ENCODE data around the gene ZFYVE28.

Gene ZFYVE28

DNA sequence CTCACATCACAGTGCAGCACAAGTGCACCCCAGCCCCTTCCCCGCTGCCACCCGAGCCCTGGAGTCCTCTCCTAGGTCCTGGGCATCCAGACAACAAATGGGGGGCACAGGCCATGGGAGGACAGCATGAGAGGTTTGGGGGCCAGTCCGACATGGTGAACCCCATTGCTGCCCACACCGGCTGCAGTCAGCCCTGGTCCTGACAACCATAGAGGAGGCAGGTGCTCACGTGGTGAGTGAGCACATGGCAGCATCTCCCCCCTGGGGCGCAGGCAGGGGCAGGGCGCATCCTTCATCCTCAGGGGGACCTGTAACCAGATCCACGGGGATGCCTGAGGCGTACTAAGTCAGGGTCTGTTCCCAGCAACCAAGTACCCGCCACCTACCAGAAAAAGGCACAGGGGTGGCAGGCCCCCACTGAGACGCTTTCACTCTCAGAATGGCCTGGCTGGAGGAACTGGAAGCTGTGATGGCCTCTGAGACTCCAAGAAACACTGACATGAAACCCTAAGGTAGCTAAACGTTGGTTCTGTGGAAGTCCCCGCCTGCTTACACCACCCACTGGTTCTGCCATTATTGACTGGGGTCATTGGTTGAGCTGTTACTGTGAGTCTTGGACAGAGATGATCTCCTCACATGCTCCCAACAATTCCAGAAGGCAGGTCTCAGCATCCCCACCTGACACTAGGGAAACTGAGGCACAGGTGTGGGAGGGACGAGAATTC, 6.5 kb downstream of the ZFYVE28 start:
- DNase-seq (ENCODE audit: low read depth in 3 of 3): peak in 1 of 3 experiments; percentile 23

GRCh38 chr4:2409381-2409783, 9.1 kb downstream of the ZFYVE28 start:
- DNase-seq (ENCODE audit: low read depth in 3 of 3): no peak

DNA sequence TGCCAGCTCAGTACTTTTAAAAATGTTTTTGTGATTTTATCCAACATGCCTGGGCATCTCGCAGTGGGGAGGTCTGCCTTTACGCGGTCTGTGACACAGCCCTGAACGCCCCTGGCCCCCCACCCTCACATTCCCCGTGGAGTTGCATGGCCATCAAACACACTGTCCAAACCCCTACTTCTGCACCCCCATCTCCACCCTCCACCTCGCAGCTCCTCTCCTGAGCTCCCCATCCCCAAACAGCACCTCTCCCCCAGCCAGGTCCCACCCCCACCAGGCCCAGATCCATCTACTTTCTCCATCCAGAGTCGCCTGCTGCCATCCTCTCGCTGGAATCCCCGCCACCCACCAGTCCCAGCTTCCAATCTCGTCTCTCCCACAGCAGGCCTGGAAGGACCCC, 9.5 kb downstream of the ZFYVE28 start:
- no peak for DNase-seq (ENCODE audit: low read depth in 3 of 3)

DNA sequence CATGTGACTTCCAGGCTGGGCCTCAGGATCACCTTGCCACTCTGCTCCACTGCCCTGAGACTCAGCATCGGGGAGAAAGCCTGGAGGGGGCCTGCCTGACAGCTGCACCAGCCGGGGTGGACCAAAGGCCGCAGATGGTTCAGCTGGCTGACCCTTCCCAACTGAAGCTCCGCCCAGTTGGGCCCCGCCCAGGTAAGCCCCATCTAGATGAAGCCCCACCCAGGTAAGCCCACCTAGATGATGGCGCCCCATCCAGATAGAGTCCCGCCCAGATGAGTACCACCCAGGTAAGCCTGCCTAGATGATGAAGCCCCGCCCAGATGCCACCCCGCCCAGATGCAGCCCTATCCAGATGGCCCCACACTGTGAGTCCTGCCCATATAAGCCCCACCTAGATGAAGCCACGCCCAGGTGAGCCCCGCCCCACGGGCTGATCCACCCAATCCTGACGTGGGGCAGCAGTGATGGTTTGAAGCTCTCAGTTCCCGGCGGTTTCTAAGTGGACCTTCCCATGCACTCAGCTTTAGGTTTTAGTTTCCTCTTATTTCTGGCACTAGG, 10.0 kb downstream of the ZFYVE28 start:
- DNase-seq (ENCODE audit: low read depth in 3 of 3): peak in 1 of 3 experiments; percentile 22

DNA sequence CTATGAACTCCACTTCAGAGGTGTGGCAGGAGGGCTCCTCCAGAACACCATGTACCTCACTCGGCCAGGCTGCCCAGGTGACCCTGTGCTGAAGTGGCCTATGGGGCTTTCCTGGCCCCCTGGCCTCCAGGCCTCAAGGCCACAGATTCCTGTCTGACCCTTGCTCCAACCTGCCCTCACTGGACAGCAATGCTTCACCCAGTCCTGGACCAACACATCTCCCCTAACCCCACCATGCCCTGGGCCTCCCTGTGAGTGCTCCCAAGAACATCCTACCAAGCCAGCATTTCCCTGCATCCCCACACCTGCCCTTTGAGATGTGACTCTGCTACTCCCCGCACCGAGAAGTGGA, 10.5 kb downstream of the ZFYVE28 start:
- DNase-seq (ENCODE audit: low read depth in 3 of 3): no peak

GRCh38 chr4:2406920-2407319, 11.5 kb downstream of the ZFYVE28 start:
- DNase-seq (ENCODE audit: low read depth in 3 of 3): no peak

DNA sequence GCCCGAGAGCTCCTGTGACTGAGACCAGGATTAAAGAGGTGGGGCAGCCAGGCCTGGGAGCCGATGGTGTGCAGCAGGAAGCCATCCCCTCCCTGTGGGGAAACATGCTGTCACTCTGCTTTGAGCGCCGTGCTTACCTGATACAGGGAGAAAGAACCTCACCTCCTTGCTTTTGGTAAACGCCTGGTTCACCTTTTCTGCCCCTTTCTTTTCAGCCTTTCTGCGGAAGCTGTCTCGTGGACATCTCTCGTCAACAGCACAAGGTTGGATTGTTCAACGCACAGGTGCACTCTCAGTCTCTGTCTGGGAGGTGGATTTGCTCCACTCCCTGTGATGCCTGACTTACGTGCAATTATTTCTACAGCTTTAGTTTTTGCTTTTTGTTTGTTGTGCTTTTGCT, 12.0 kb downstream of the ZFYVE28 start:
- DNase-seq (ENCODE audit: low read depth in 3 of 3): no peak

DNA sequence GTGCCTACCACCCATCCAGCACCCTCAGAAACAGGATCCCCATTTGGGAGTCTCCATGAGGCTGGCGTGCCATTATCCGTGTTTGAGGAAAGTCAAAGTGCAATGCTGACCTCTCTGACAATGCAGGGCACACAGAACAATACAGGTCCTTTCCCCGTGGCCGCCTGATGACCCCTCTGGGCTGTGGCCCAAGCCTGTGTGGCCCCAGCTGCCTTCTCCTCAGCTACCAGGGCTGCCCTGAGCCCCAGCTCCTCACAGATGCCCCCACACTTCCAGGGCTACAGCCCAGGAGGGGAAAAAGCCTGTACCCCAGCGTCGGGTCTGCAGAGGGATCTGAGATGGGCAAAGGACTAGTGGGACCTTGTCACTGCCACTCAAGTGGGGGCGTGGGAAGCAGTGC, 15.5 kb downstream of the ZFYVE28 start:
- no peak for DNase-seq (ENCODE audit: low read depth in 3 of 3)

GRCh38 chr4:2402048-2402842, 16.2 kb downstream of the ZFYVE28 start:
- no peak for DNase-seq (ENCODE audit: low read depth in 3 of 3)

DNA sequence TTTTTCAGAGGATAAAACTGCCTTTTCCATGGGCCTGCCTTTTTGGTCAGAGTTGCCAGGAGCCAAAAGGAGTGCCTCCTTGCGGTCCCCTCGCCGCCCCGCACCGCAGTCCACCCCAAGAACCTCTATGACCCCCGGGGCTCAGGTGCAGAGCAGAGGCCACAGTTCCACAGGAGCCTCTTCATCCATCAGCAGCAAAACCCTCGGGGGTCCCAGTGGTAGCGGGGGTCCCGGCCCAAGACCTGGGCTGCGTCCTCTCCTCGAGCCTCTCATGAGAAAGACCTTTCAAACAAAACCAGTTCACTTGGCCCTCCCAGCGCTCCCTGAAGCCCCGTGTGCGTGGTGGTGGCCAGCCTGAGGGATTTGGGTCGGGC, 16.8 kb downstream of the ZFYVE28 start:
- no peak for DNase-seq (ENCODE audit: low read depth in 3 of 3)

DNA sequence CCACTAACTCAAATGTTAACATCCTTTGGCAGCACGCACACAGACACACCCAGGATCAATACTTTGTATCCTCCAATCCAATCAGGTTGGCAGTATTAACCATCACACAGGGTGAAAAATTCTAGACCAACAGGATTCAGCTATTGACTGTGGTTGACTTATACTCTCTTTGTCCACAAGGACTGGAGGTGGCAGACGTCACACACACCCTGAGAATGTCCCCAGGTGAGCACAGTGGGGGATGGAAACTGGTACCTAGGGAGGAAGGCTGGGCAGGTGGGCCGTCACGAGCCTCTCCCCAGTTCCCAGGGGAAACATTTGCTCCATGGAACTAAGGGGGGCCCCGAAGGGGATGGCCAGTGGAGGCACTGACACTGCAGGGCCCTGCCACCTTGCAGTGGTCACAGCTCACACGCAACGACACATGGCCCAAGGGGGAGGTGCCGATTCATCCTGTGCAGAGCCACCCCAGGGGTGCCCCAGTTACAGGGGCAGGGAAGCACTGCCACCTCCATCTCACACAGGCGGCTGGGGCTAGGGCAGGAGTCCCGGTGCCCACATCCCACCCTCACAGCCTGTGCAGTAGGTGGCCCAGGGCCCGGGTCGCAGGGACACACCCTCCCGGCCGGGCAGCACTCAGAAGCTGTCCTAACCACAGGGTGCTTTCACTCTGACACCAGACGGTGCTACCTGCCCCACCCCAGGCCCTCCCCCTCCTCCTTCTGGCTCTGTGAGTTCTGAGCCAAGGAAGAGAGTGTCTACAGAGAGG, 17.4 kb downstream of the ZFYVE28 start:
- DNase-seq (ENCODE audit: low read depth in 3 of 3): no peak

DNA sequence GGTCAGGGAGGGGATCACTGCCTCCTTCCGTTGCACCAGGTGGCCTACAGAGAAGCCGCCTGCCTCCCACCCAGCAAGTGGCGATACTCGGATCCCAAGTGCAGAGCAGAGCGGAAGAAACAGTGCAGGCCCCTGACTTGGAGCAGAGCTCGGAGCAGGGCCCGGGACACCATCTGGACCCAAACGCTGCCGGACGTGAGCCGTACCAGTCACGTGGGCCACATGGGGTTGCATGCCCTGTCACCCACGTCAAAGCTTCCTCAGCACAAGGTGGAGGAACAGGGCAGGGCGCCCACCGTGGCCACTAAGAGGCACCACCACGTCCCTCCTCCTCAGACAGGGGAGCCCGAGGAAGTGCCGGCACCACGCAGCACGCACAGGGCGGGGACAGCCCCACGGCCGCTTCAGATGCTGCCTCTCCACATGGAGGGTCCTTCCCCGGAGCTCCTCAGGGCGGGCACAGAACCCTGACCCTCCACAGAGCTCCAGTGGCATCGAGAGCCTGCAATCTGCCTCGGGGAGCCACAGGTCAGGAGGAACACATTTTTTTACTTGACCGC, 18.7 kb downstream of the ZFYVE28 start:
- DNase-seq (ENCODE audit: low read depth in 3 of 3): no peak

- DNase-seq (ENCODE audit: low read depth in 3 of 3): no peak
Measured at GRCh38 chr4:2399216-2399615, 19.2 kb downstream of the ZFYVE28 start.

GRCh38 chr4:2397596-2398379, 20.7 kb downstream of the ZFYVE28 start:
- DNase-seq (ENCODE audit: low read depth in 3 of 3): no peak

DNA sequence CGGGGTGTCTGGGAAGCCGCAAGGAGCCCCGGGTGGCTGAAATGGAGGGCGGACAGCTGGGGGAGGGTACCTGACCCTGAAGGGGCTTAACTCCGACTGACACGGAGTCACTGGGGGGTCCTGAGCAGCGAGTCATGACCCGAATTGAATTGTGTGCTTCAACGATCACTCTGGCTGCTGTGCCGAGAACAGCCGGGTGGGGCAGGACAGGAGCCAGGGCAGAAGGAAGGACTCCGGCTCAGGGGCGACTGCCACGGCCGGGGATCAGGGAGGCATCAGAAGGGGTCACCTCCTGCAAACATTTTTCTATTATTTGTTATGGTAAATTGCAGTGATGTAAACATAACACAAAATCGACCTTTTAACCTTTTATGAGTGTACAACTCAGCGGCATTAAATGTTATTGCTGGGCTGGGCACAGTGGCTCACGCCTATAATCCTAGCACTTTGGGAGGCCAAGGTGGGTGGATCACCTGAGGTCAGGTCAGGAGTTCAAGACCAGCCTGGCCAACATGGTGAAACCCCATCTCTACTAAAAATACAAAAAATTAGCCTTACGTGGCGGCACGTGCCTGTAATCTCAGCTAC, 21.6 kb downstream of the ZFYVE28 start:
- no peak for DNase-seq (ENCODE audit: low read depth in 3 of 3)

DNA sequence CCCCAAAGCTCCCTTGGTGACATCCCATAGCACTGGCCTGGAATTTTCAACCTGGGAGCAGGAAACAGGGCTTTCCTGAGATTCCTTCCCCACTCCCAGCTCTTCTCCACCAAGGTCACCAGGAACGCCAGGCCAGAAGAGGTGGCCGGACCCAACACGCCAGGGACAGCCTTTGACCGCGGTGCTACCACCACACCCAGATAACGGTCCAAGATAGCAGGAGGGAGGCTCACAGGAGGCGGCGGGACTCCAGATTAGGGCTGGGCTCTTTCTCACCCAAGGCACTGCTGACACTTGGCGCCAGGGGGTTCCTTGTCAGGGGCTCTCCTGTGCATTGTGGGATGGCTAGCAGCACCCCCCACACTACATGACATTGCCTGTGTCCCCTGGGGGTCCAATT, 22.9 kb downstream of the ZFYVE28 start:
- no peak for DNase-seq (ENCODE audit: low read depth in 3 of 3)

GRCh38 chr4:2395038-2395437, 23.4 kb downstream of the ZFYVE28 start:
- DNase-seq (ENCODE audit: low read depth in 3 of 3): no peak

DNA sequence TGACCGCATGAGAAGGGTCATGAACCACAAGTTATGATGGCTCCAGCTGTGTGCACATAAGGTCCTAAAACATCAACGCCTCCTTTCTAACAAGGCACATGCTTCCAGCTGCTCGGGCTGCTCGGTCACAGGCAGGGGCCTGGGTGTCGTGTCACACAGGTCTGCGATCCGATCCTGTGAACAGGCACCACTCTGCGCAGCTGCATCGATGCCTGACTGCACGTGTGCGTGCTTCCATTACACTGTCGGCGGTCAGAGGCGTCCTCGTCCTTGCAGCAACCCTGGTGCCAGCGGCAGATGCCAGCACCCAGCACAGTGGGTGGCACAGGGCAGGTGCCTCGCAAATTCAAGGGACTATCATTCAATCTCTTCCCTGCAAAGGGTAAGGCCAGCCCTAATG, 23.9 kb downstream of the ZFYVE28 start:
- no peak for DNase-seq (ENCODE audit: low read depth in 3 of 3)

DNA sequence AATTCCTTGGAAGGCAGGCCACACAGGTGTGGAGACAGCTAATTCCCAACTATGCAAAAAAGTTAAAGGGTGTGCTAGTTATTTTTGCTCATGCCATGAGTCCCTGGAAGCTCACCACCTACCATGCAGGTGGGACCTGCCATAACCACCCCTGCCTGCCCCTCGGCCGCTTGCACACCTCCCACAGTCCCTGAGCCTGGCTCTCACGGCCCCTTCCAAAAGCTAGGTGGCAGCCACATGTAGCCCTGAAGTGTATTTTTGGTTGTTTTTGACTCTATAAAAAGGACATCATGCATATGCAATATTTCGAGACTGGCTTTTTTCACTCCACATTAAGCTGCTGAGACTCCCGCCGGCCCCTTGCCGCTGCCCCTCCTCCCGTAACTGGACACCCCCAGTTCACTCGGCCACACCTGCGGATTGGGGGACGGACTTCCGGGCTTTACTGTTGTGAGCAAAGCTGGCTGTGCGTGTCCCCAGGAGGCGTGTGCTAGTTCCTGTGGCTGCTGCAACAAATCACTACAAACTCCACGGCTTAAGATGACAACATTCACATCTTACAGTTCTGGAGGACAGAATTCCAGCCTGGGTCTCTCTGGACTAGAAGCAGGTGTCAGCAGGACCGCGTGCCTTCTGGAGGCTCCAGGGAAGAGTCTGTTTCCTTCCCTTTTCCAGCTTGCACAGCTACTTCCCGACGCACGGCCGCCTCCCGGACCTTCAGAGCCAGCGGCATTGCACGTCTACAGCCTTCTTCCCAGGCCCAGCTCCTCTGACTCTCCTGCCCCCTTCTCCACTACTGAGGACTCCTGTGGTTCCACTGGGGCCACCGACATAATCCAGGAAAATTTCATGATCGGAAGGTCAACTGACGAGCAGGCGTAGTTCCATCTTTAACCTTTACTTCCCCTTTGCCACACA, 24.8 kb downstream of the ZFYVE28 start:
- no peak for DNase-seq (ENCODE audit: low read depth in 3 of 3)
